ENCODE data around the gene LELP1.
"Not testable (repeated sequence)": the region's sequence is repeated elsewhere in the genome, so short reads cannot be mapped to it uniquely, and the experiment has no call there.

Gene LELP1

DNA sequence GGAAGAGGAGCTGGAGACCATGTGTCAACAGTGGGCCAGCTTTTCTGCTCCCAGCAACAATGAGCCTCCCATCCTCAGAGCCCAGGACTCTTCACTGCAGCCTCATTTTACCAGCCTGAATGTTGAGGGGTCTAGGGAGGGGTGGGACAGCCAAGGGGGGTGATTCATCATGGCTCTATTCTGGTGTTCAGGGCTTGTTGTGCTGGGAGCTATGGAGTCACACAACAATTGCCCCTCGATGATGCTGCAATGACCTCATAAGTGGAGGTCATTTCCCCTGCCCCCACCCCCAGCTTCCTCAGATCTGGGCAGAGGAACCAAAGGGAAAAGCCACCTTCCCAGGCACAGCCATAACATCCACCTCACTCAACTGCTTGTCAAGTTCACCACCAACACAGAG, at the start of gene LELP1:
TSS of gene LELP1 (plus strand) at position 301 of the 400 bp plus-strand sequence. CDS start 1,278 bp downstream, outside the sequence.
- no peak for DNase-seq (ENCODE audit: low read depth, low spot score)

DNA sequence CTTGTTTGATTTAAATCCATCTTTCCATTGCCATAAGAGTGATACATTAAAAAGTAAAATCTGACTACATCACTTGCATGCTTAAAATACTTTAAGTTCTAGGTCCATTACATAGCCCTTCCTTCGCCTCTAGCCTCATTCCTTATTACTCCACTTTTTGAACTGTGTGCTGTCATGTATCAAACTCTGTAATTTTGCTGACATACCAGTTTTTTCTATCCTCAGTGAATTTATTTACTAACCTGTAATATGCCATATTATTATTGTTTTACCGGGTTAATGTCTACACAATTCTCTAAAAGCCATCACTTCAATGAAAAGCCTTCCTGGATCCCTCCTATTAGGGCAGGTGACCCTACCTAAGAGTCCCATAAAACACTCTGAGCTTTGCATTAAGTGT, 47.7 kb upstream of the LELP1 start:
- no peak for DNase-seq (ENCODE audit: low read depth, low spot score)

DNA sequence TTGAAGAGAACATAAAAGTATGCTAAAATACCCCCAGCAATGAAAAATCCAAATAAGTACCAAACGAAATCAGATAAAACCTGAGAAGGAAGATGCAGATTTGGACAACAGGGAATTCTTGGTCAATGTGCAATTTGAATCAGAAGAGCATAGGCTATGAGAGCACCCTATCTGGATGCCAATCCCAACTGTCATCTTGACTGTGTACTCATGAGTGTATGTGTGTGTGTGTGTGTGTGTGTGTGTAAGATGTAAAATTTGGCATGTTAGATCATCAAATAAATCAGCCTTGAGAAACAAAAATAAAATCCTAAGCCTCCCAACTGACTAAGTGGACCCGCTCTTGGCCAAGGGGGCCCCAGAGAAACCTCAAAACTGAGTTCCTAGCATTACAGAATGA, 34.5 kb upstream of the LELP1 start:
- DNase-seq (ENCODE audit: low read depth, low spot score): no peak

DNA sequence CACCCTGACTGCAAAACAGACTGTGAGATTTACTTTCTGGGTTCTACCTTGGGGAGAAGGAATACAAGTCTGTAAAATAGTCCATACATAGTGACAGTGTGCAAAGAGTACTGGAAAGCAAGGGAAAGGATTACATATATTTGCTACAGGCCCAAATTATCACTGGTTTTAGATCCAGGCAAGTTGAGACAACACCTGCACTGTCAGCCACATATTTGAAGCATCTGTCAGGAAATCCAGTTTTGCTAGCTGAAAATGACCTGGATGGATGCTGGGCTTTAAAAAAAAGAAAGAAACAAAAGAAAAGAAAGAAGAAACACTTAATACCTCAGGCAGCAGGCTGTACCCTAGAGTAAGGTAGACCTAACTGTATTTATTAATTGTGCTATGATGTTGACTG, 28.6 kb upstream of the LELP1 start:
- no peak for DNase-seq (ENCODE audit: low read depth, low spot score)

DNA sequence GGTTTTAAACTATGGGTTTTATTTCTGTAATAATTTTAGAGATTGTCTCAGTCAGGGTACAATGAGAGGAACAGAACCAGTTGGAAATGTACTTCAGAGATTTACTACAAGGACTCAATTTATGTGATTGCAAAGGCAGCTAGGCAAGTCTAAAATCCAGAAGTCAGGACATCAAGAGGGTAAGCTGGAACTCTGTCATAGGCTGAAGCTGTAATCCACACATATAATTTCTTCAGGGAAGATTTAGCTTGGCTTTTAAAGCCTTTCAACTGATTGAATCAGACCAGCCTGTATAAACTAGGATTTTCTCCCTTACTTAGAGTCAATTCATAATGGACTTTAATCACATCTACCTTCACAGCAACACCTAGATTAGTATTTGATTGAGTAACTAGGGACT, 24.3 kb upstream of the LELP1 start:
- DNase-seq (ENCODE audit: low read depth, low spot score): no peak

DNA sequence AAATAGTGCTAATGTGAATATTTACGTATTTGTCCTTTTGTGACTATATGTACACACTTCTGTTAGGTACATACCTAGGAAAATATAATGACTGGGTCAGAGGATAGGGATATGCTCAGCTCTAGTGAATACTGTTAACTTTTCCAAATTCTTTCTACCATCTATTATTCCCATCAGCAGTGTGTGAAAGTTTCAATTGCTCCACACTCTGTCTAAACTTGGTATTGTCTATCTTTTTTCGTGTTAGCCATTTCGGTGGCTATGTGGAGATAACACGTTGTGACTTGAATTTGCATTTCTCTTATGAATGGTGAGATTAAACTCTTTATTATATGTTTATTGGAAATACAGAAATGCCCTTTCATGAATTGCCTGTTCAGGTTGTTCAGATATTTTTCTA, 22.7 kb upstream of the LELP1 start:
- DNase-seq (ENCODE audit: low read depth, low spot score): no peak

DNA sequence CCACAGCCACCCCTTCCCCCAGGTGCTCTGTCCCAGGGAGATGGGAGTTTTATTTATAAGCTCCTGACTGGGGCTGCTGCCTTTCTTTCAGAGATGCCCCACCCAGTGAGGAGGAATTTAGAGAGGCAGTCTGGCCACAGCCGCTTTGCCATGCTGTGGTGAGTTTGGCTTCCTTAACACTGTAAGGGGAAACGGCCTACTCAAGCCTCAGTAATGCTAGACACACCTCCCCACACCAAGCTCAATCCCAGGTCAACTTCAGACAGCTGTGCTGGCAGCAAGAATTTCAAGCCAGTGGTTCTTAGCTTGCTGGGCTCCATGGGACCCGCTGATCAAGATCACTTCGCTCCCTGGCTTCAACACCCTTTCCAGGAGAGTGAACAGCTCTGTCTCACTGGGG, 14.9 kb upstream of the LELP1 start:
- DNase-seq (ENCODE audit: low read depth, low spot score): not testable (repeated sequence)

DNA sequence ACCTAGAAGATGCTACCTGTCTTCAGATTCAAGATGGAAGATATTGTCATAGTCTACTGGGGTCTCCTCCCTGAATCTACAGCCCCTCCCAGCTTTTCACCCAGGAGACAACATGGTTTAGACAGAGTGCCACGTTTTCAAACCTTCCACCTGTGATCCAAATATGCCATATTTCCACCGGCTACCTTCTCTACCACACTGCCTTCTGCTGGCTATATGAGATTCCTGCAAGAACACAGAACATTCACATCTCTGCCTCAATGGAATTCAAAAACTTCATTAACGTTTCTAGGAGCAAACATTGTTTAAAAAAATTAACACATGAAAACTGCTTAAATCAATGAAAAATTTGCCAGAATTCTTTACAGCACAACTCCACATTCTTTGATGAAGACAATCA, 12.9 kb upstream of the LELP1 start:
- no peak for DNase-seq (ENCODE audit: low read depth, low spot score)

DNA sequence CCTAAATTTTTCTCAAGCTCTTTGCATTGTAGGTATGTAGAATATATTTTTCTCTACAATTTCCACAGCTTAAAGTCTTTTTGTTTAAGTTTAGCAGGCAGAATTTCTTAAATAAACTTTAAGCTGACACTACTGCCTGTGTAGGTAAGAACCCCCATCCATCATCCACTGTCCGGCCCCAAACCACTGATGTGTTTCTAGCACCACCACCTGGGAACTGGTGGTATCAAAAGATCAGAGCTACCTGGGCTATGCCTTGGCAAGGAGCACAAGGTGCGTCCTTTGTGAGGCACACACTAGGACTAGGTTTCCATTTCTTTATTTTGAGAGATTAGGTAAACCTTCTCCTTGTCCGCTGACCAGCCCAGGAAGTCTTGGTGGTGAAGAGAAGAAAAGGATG, 10.5 kb upstream of the LELP1 start:
- DNase-seq (ENCODE audit: low read depth, low spot score): no peak

DNA sequence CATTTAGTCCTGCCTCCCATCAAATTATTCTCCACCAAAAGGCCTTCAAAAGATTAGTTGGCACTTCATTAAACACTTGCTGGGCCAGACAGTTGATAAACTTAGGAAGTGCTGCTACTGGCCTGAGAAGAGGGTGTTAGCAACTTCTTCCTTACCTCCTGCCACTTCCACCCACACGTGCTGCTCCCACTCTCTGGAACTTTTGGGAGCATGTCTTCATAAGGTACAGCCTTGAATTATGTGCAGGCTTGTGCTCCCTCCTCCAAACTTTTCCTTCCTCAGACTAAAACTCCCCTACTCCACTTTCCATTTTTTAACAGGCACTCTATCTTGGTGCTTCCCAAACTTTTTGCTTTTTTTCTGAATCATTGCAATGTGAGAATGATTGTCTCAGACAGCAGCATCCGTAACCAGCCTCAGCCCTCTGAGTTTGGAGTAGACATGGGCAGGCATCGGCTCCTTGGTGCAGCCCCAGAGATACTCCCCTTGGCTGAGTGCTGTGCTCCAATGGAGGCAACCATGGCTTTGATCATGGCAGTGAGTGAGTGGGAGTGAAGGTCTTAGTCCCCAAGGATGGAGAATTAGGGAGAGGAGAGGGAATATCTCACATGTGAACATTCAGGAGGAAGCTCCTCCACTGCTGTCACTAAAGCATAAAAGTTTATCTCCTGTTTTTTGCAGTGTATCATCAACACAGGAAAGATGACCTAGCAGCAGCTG, 8.7 kb upstream of the LELP1 start:
- DNase-seq (ENCODE audit: low read depth, low spot score): no peak

DNA sequence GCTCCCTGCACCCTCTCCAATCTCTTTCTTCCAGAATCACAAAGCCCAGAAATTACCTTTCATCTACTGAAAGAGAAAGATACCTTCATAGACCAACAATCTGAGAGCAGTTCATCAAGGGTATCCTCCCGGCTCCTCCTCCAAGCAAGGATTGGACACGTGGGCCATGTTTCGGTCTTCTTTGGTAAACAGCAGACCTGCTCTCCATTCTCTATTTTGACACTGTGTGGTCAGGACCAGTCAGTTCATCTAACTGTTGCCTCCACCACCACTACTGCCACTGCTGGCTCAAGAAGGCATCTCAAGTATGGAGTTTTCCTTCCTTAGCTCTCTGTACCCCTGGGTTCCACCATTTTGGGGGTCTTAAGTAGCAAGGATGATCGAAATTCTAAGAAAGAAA, 8.0 kb upstream of the LELP1 start:
- no peak for DNase-seq (ENCODE audit: low read depth, low spot score)

DNA sequence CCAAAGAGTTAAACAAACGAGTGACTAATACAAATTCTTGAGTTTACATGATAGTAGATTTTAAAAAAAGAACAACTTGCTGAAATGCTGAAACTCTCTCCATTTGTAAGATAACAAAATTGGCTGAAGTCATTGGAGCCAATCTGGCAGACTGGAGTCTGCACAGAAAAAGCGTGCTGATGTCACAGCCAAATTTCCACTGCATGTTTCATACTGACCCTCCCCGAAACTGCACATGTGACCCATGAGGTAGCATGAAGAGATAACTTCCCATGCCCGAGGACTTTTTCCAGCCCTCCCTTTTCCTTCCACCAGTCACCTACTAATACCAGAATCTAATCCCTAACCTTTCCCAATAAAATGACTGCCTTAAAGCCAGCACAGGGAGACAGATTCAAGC, 1.2 kb upstream of the LELP1 start:
- no peak for DNase-seq (ENCODE audit: low read depth, low spot score)

DNA sequence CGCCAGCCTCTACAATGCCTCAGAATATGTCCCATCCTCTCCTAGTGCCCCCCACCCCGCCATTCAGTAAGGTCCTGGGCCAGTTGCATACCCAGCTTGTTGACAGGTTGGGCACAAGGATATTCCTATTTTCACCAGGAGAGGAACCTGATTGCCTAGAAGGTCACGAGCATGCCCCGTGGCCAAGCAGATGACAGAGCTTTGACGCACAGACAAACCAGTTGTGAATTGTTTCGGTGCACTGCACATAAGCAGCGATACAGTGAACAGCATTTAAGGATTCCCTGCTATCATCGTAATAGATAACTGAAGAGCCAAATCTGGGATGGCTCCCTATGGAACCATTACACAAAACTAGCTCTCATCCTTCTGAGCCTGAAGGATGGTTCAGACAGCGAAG, 3.4 kb downstream of the LELP1 start:
- no peak for DNase-seq (ENCODE audit: low read depth, low spot score)

DNA sequence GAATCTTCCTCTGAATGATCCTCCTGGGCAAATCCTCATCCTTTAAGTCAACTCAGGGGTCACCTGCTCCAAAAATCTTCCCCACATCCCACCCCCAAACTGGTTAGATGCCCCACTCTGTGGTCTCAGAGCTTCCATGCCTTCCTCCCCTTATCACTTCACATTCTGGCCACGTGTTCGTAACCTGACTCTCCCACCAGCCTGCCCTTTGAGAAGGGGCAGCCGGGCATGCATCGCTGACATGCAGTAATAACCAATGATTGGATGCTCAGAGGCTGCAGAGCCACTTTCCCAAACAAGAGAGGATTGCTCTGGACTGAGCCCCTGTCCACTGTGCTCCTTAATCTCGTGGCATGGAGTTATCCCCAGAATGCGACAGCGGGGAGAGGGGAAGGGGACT, 7.0 kb downstream of the LELP1 start:
- no peak for DNase-seq (ENCODE audit: low read depth, low spot score)

DNA sequence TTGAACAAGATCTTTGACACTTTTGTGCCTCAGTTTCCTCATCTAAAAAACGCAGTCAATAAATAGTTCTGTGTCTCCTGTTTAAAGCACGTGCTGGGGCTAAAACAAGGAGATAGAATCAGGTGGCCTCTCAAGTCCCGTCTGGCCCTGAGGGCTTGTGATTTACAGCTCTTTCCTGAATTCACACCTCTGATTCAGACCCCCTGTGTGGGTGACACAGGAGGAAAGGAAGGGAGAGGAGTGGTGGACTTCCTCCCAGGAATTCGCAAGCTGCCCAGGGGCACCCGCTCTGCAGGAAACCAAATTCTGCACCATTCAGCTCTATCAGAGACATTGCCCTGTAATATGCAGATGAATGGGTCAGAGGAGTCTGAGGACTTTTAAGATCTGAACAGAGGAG, 9.0 kb downstream of the LELP1 start:
- no peak for DNase-seq (ENCODE audit: low read depth, low spot score)

DNA sequence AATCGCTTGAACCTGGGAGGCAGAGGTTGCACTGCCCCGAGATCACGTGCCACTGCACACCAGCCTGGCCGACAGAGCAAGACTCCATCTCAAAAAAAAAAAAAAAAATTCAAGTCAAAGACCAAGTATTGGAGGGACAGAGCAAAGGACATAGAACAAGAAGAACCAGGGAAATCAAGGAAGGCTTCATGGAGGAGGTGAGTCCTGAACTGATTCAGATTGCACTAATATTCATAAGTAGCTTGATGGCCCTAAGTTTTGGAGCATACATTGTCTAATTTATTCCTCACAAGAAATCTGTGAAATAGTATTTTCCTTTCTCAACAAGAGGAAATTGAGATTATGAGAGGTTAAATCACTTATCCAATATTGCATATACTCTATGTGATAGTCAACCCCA, 10.3 kb downstream of the LELP1 start:
- no peak for DNase-seq (ENCODE audit: low read depth, low spot score)

DNA sequence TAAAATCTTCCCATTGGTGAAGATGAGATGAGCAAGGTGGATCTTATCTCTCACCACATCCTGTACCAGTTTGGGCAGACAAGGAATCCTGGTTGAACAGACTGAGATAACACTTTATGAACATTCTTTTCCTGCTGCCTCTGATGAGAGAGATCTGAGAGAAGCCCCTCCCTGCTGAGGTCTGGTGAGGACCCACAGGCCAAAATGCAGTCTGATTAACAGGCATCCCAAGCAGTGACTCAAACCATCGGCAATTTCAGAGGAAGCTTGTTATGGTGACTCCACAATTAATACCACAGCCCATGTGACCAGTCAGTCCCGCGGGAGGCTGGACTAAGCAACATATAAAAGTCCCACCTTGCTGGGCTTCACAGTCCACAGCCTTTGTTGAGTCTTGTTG, 14.0 kb downstream of the LELP1 start, which contains the start of gene PRR9:
TSS of gene PRR9 (plus strand) at position 373 of the 400 bp plus-strand sequence. CDS start 561 bp downstream, outside the sequence.
- DNase-seq (ENCODE audit: low read depth, low spot score): no peak

DNA sequence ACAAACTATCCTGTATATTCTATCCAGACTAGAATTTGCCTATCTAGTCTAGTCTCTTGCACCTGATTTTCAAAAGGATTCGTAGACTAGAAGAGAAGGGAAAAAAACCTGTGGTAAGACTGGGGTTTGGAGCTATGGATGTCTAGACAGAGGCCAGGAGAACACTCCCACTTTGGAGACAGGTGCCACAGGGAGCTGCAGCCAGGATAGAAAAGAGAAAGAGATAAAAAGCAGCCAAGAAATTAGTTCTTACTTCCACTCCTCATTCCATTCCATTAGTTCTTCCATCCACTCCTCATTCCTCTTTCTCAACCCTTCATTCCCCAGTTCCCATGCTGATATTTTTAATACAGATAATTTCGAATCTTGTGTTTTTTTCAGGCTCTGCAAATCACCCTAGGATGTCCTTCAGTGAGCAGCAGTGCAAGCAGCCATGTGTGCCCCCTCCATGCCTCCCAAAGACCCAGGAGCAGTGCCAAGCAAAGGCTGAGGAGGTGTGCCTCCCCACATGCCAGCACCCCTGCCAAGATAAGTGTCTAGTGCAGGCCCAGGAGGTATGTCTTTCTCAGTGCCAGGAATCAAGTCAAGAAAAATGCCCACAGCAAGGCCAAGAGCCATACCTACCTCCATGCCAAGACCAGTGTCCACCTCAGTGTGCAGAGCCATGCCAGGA, 14.7 kb downstream of the LELP1 start:
- no peak for DNase-seq (ENCODE audit: low read depth, low spot score)

DNA sequence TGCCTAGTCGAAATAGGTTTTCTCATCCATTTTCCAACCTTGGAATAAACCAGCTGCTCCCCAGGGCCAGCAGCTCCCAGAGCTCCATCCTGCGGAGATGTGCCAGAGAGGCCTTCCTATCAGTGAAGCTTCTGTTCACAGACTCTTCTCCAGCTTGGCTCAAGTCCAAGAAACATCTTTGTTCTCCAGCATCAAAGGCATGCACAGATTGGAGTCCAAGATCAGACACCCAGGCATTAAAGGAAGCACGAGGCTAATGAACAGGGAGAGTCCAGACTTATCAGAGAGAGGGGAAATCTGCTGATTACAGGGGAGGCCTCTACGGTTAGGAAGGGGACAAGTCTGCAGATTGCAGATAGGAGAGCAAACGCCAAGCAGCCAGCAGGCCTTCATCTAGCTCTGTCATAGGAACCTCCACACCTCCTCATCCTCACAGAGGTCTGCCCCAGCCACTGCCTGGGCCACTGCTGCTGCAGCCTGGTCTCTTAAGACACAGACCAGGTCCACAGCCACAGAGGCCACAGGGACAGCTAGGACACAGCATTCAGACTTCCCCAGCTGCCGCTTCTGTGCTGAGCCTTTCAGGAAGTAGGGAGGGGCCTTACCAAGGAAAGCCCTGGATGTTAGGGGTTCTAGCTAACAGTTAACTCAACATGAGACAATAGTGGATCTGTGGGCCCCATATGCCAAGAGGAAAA, 17.5 kb downstream of the LELP1 start:
- DNase-seq (ENCODE audit: low read depth, low spot score): no peak

DNA sequence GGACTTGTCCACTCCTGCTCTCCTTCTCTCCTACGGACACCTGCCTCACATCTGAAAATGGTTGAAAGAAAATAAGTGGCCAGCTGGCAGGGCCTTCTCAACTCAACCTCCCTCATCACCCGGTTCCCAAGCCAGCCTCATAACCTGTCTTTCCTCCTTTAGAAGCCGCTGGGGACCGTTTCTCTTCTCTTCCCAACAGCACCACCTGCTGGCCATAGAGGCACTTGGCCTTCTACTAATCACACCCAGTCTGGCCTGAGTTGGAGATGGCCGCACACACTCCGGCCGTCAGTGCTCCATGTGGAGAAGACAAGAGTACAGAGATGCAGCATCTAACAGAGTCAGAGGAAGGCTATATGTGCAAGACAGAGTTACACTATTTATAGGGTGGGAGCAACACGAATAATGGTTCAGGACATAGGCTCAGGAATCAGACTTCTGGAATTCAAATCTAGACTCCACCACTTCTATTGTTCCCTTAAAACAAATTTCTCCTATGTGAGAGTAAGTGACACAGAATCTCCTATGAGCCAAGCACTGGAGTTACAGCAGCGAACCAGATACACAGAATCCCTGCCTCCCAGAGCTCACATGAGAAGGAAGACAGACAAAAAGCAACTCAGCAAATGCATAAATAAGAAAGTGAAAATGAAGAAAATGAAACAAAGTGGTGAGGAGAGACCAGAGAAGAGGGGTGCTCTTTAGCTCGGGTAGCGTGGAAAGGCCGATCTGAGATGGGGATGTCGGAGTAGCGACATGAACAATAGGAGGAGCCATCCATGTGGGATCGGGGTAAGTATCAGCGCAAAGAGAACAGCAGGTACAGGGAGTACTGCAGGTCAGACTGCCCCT, 20.0 kb downstream of the LELP1 start:
- not testable (repeated sequence) for DNase-seq (ENCODE audit: low read depth, low spot score)

DNA sequence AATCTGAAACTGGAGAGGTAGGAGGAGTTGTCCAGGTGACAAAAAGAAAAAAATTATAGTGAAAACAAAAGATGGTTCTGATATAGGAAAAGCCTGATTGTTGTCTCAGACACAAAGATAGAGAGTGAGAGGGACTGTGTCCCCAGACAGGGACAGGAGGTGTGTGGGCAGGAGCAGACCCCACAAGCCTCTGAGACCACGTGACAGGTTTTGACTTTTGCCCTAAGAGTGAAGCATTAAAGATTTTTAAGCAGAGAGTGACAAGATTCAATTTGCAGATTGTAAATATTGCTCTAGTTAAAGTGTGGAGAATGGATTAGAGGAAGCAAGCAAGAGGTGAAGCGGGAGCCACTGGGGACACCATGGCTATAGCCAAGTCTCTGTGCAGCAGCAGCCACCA, 24.6 kb downstream of the LELP1 start:
- no peak for DNase-seq (ENCODE audit: low read depth, low spot score)

DNA sequence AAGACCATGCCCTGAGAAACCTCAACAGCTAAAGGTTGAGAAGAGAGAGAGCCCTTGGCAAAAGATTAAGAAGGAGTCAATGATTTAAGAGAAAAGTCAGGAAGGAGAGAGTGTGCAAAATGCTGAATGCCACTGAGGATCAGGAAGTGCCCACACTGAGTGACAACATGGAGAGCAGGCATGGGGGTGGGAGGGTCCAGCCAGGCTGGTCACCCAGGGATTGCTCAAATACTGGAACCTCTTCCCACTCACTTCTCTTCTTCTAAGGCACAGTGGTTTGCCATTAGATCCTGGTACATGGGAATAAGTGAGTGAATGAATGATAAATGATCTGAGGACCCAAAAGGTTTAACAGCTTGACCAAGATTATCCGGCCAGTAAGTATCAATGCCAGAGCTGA, 25.3 kb downstream of the LELP1 start:
- no peak for DNase-seq (ENCODE audit: low read depth, low spot score)
